B cell (primary cell): ENCODE data around the gene CREB3L1. TPM values are rescaled to one million over a fixed set of nuclear protein-coding genes. Genes with fewer than 3 reads are reported as not detected.

Experiments used
- ATAC-seq: fragments of 200-7000 bp; cut with Tn5 transposase; one replicate; pipeline ENCODE4 v1.10.0; 2021; ENCODE audit warnings: low read depth, mild to moderate bottlenecking, moderate number of reproducible peaks, moderate library complexity
- CTCF ChIA-PET: fragments of 350-600 bp; sonication (Branson Sonifier 250); formaldehyde crosslinking; loops from one replicate; lab custom pipeline; 2021; ENCODE audit warnings: antibody characterized with exemption, inconsistent platforms; lab: Charles Lee
- POLR2A ChIA-PET: fragments of 350-600 bp; sonication (Branson Sonifier 250); formaldehyde crosslinking; loops from one replicate; lab custom pipeline; 2021; ENCODE audit warnings: antibody characterized with exemption; lab: Charles Lee
- DNase-seq: peaks from one replicate; pipeline ENCODE4 v3.0.0; 2013
- H2AFZ ChIP-seq: 2 replicates; pipeline ENCODE4 v1.6.1; 2012; ENCODE audit warnings: mild to moderate bottlenecking, low read depth, low read length; ENCODE audit not compliant: insufficient read depth, poor library complexity, severe bottlenecking
- H3K27ac ChIP-seq, 2 donors: 1 replicate in 1 of 2; 2 replicates in 1 of 2; pipeline ENCODE4 v1.5.1; 2012 to 2013; ENCODE audit warnings: low read length in 2 of 2, mild to moderate bottlenecking in 2 of 2, moderate library complexity in 1 of 2
- H3K27me3 ChIP-seq, 4 experiments: fragments of 200-600 bp in 1 of 4; sonication (generic) in 1 of 4; replicated peaks in 1 of 4; 1 replicate in 2 of 4; 2 replicates in 2 of 4; pipeline versions ENCODE4 v1.6.1 to v1.7.0; 2013 to 2016; ENCODE audit warnings: low read length in 3 of 4, mild to moderate bottlenecking in 2 of 4, mixed read lengths in 1 of 4, moderate library complexity in 1 of 4; ENCODE audit not compliant: insufficient read depth in 4 of 4, control insufficient read depth in 3 of 4; ENCODE audit errors: control extremely low read depth in 1 of 4
- H3K36me3 ChIP-seq, 2 experiments: replicated peaks in 1 of 2; 1 replicate in 1 of 2; 2 replicates in 1 of 2; pipeline versions ENCODE4 v1.6.1 to v1.7.1; 2013; ENCODE audit warnings: low read length in 1 of 2; ENCODE audit not compliant: insufficient read depth in 2 of 2, control insufficient read depth in 1 of 2; ENCODE audit errors: control extremely low read depth in 1 of 2, extremely low read depth in 1 of 2
- H3K4me1 ChIP-seq, 2 donors: fragments of 200-600 bp in 1 of 2; sonication (generic) in 1 of 2; 1 replicate in 1 of 2; 2 replicates in 1 of 2; pipeline versions ENCODE4 v1.5.1 to v1.6.1; 2013 to 2017; ENCODE audit warnings: low read length in 2 of 2; ENCODE audit not compliant: control insufficient read depth in 2 of 2, insufficient read depth in 2 of 2
- H3K4me2 ChIP-seq: replicated peaks from 2 replicates; pipeline ENCODE3; 2012; ENCODE audit warnings: mild to moderate bottlenecking, low read depth, low read length; ENCODE audit not compliant: poor library complexity, severe bottlenecking
- H3K4me3 ChIP-seq, 5 experiments: fragments of 200-600 bp in 1 of 5; sonication (generic) in 1 of 5; 1 replicate in 3 of 5; 2 replicates in 2 of 5; pipeline versions ENCODE4 v1.5.1 to v1.7.0; 2011 to 2016; ENCODE audit warnings: low read length in 4 of 5, mild to moderate bottlenecking in 4 of 5, low read depth in 2 of 5, control low read depth in 1 of 5, moderate library complexity in 1 of 5; ENCODE audit not compliant: insufficient read depth in 1 of 5; ENCODE audit errors: control extremely low read depth in 1 of 5, extremely low read depth in 1 of 5
- H3K79me2 ChIP-seq: fragments of 200-600 bp; sonication (generic); one replicate; pipeline ENCODE4 v1.6.0; 2016; ENCODE audit warnings: low read length; ENCODE audit not compliant: control insufficient read depth, insufficient read depth
- H3K9ac ChIP-seq: fragments of 200-600 bp; sonication (generic); 2 replicates; pipeline ENCODE4 v1.6.1; 2017; ENCODE audit warnings: mild to moderate bottlenecking, low read length, moderate library complexity
- H3K9me3 ChIP-seq, 3 donors: one replicate each; pipeline versions ENCODE4 v1.6.1 to v1.7.1; 2013; ENCODE audit warnings: low read length in 2 of 3; ENCODE audit not compliant: control insufficient read depth in 2 of 3, insufficient read depth in 1 of 3; ENCODE audit errors: control extremely low read depth in 1 of 3
- H4K20me1 ChIP-seq: 2 replicates; pipeline ENCODE4 v1.6.0; 2012; ENCODE audit warnings: mild to moderate bottlenecking, low read length; ENCODE audit not compliant: insufficient read depth, control insufficient read depth, poor library complexity, severe bottlenecking
- H3K27ac Mint-ChIP-seq: one replicate; pipeline ENCODE4 v1.8.0; 2021; ENCODE audit warnings: mixed read lengths
- H3K27me3 Mint-ChIP-seq: one replicate; pipeline ENCODE4 v1.8.0; 2021; ENCODE audit warnings: mixed read lengths
- H3K4me1 Mint-ChIP-seq: one replicate; pipeline ENCODE4 v1.8.0; 2021; ENCODE audit warnings: mixed read lengths
- H3K4me3 Mint-ChIP-seq: one replicate; pipeline ENCODE4 v1.8.0; 2021; ENCODE audit warnings: mixed read lengths
- H3K9me3 Mint-ChIP-seq: one replicate; pipeline ENCODE4 v1.8.0; 2022; ENCODE audit warnings: mixed read lengths; ENCODE audit not compliant: insufficient read depth
- EZH2 ChIP-seq: IDR thresholded peaks from 2 replicates; pipeline ENCODE4 v1.6.1; 2012; ENCODE audit warnings: borderline replicate concordance, low read depth, mild to moderate bottlenecking, moderate library complexity, low read length; ENCODE audit not compliant: insufficient read depth, poor library complexity, severe bottlenecking
- WGBS: methylation state at CpG from one replicate; pipeline ENCODE4 v1.1.5; 2013; ENCODE audit warnings: missing lambda C conversion rate; ENCODE audit not compliant: insufficient coverage; 5-methylcytosine and 5-hydroxymethylcytosine counted together
- intact Hi-C: fragments of 100-400 bp; cut with micrococcal nuclease; formaldehyde crosslinking; loops from one replicate; pipeline ENCODE4 v1.10.0; 2022
- polyA plus RNA-seq: library from polyadenylated mRNA; depleted of rRNA; stranded (reverse); fragments of >200 nt; gene quantifications from 2 replicates; pipeline ENCODE4 v1.2.3, GENCODE V29; 2012
- total RNA-seq, 2 donors: library from RNA; stranded (reverse); fragments of 120-200 nt in 1 of 2; gene quantifications; 1 replicate in 1 of 2; 2 replicates in 1 of 2; pipeline versions ENCODE4 v1.2.3 to v1.2.4, GENCODE V29; 2013 to 2022
- TF ChIP-seq, protein P1 (sequence below): fragments of 200-600 bp; IDR thresholded peaks from one replicate; pipeline ENCODE4 v1.8.0; 2022; ENCODE audit warnings: antibody characterized with exemption, mild to moderate bottlenecking

CREB3L1 gene
- total and polyA plus RNA-seq, 2 donors (not counting 1 experiment from before 2014, with no cell fraction given), result not detected

DNA sequence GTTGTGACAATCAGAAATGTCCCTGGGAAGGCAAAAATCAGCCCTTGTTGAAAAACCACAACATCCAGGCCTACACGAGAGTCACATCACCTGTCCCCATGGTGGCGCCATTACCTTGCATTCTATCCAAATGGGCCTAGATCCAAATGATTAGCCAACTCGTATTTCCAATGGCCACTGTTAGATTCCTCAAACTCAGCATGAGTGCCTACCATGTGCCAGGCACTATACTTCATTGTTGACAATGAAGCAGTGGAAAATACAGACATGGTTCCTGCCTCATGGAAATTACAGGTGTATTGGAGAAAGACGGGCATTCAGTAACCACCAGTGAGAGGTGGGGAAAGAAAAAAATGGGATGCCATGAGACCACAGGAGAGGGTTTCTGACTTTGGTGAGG is 29.8 kb upstream of the CREB3L1 start:
- Mint-ChIP-seq H3K4me1 (peaks cover 10% of the 10 kb centered on the region), H3K9me3 (no peaks in the 10 kb centered on the region), H3K4me3 (no peak overlapping the region), H3K27me3 (peaks cover 17% of the 10 kb centered on the region), H3K27ac (no peak overlapping the region)
- Histone ChIP-seq H3K4me1 (peaks cover 8 to 9% of the 10 kb centered on the region in 2 donors), H3K36me3 (no peaks in the 10 kb centered on the region), H3K79me2 (no peaks in the 10 kb centered on the region), H3K27me3 (peaks cover 0 to 12% (median 3%) of the 10 kb centered on the region in 4 experiments), H3K9me3 (no peaks in the 10 kb centered on the region), H3K4me2 (no peak overlapping the region), H3K9ac (no peak overlapping the region), H3K4me3 (no peak overlapping the region), H3K27ac (no peak overlapping the region), H2AFZ (no peak overlapping the region), H4K20me1 (no peaks in the 10 kb centered on the region)
- no peak for ATAC-seq
- no peak for DNase-seq
- intact Hi-C loops, result no loop called here
- TF ChIP-seq, protein P1, sequence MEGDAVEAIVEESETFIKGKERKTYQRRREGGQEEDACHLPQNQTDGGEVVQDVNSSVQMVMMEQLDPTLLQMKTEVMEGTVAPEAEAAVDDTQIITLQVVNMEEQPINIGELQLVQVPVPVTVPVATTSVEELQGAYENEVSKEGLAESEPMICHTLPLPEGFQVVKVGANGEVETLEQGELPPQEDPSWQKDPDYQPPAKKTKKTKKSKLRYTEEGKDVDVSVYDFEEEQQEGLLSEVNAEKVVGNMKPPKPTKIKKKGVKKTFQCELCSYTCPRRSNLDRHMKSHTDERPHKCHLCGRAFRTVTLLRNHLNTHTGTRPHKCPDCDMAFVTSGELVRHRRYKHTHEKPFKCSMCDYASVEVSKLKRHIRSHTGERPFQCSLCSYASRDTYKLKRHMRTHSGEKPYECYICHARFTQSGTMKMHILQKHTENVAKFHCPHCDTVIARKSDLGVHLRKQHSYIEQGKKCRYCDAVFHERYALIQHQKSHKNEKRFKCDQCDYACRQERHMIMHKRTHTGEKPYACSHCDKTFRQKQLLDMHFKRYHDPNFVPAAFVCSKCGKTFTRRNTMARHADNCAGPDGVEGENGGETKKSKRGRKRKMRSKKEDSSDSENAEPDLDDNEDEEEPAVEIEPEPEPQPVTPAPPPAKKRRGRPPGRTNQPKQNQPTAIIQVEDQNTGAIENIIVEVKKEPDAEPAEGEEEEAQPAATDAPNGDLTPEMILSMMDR, result no peak
- TF ChIP-seq EZH2, result no peak
- ChIA-PET POLR2A (no interaction called here), CTCF (no interaction called here)
- 76% methylated on average over 3 of the region's 4 CpGs for WGBS

DNA sequence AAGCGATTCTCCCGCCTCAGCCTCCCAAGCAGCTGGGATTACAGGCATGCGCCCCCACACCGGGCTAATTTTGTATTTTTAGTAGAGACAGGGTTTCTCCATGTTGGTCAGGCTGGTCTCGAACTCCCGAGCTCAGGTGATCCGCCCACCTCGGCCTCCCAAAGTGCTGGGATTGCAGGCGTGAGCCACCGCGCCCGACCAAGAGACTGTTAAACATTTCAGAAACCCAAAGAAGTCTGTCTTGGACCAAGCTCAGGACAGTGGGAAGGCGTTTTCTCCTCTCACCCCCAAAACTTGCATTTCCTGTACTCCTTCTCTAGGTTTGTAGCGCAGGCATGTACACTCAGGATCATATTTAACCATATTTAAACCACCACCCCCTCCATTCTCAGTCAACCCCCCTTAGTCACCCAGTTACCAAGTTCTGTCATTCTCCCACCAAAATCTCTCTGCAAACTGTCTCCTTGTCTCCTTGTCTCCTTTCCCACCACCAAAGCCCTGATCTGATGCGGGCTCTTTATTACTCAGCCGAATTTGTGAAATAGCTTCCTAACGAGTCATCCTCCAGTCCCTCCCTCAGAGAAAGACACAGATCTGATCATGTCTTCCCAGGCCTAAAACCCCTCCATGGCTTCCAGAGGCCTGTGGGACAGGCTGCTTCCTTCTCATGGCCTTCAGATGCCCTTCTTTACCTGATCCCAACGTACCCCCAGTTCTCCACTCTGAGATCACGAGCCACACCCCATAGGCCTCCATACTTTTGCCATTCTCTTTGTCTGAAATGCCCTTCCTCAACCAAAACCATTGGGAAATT is 29.0 kb upstream of the CREB3L1 start:
- H3K79me2 ChIP-seq, result no peaks in the 10 kb centered on the region
- H3K4me2 ChIP-seq, result no peak overlapping the region
- intact Hi-C loops, result no loop called here
- TF ChIP-seq, protein P1, result no peak
- TF ChIP-seq EZH2, result no peak
- Mint-ChIP-seq H3K27ac (no peak overlapping the region), H3K4me1 (peaks cover 3% of the 10 kb centered on the region), H3K27me3 (peaks cover 15% of the 10 kb centered on the region), H3K9me3 (no peaks in the 10 kb centered on the region), H3K4me3 (no peak overlapping the region)
- peaks cover 2 to 3% of the 10 kb centered on the region in 2 donors for H3K4me1 ChIP-seq
- no peak overlapping the region for H3K9ac ChIP-seq
- no peaks in the 10 kb centered on the region for H3K9me3 ChIP-seq
- no peaks in the 10 kb centered on the region for H3K36me3 ChIP-seq
- ChIA-PET POLR2A (no interaction called here), CTCF (interaction anchor here (1.7 kb wide), 1 partner anchor 66 kb away, joined by 4 read pairs; no protein-coding TSS in a partner anchor)
- no peak overlapping the region for H2AFZ ChIP-seq
- ATAC-seq (no peak), DNase-seq (no peak)
- H3K27me3 ChIP-seq, result peaks cover 0 to 8% (median 3%) of the 10 kb centered on the region in 4 experiments
- no peaks in the 10 kb centered on the region for H4K20me1 ChIP-seq
- H3K4me3 ChIP-seq, result no peak overlapping the region
- 85% methylated on average over 18 of the region's 19 CpGs for WGBS
- no peak overlapping the region for H3K27ac ChIP-seq
